Thyroid gland (tissue), 4 donors: ENCODE data around the gene LRCH3.

Source experiments
- CTCF ChIP-seq, 6 experiments: fragments of 200-600 bp in 3 of 6; fragments of 450-650 bp in 3 of 6; sonication (generic) in 3 of 6; IDR thresholded peaks; one replicate each; pipeline ENCODE4 v1.5.1; 2016 to 2019; ENCODE audit warnings: antibody characterized with exemption in 6 of 6, mild to moderate bottlenecking in 2 of 6, inconsistent platforms in 1 of 6, moderate library complexity in 1 of 6
- POLR2A ChIP-seq, 2 donors: fragments of 450-650 bp; IDR thresholded peaks; one replicate each; pipeline ENCODE4 v1.6.1; 2017; ENCODE audit warnings: antibody characterized with exemption in 2 of 2, mild to moderate bottlenecking in 2 of 2, moderate library complexity in 1 of 2

GRCh38 chr3:197807969-197808587 lies 17.0 kb downstream of the LRCH3 start:
- TF ChIP-seq CTCF (IDR thresholded peaks at IDR 0.05), result no peak
- no peak for TF ChIP-seq POLR2A (IDR thresholded peaks at IDR 0.05)
